ENCODE results near the gene NUDT4. TPM values are rescaled to one million over a fixed set of nuclear protein-coding genes. Genes with fewer than 3 reads are reported as not detected.

Gene NUDT4
- total and polyA plus RNA-seq, 2 experiments from 2014 or later = 330 to 386 TPM

DNA sequence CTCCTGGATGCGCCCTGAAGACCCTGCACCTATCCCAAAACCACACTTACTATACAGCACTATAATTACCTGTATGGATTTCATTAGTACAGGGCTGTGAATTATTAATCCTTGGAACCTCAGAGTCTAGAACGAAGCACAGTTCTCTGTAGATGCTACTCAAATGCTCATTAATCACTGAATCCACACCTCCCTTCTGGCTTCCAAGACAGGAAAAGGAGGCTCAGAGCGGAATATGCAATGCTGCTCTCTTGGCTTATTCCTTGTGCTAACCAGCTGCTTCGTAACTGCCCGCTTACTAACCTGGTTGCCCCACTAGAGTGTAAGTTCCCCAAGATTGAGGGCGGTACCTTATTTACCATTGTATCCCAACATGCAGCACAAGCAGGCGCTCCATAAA, 39.1 kb upstream of the NUDT4 start:
- TF ChIP-seq, protein P1, sequence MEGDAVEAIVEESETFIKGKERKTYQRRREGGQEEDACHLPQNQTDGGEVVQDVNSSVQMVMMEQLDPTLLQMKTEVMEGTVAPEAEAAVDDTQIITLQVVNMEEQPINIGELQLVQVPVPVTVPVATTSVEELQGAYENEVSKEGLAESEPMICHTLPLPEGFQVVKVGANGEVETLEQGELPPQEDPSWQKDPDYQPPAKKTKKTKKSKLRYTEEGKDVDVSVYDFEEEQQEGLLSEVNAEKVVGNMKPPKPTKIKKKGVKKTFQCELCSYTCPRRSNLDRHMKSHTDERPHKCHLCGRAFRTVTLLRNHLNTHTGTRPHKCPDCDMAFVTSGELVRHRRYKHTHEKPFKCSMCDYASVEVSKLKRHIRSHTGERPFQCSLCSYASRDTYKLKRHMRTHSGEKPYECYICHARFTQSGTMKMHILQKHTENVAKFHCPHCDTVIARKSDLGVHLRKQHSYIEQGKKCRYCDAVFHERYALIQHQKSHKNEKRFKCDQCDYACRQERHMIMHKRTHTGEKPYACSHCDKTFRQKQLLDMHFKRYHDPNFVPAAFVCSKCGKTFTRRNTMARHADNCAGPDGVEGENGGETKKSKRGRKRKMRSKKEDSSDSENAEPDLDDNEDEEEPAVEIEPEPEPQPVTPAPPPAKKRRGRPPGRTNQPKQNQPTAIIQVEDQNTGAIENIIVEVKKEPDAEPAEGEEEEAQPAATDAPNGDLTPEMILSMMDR (IDR thresholded peaks at IDR 0.05; ENCODE audit: low read depth, low read length) = no peak
- no peaks in the 10 kb centered on the region for H3K27me3 ChIP-seq
- H3K27ac ChIP-seq = peak overlapping the region; percentile 61
- no peaks in the 10 kb centered on the region for H3K9me3 ChIP-seq (ENCODE audit: low read depth)
- DNase-seq (ENCODE audit: low read depth in 1 of 2, low spot score in 1 of 2) = no peak
- H3K4me3 ChIP-seq = no peak overlapping the region
- H3K36me3 ChIP-seq = no peaks in the 10 kb centered on the region
- H3K4me1 ChIP-seq (ENCODE audit: low read depth) = peaks cover 18% of the 10 kb centered on the region

DNA sequence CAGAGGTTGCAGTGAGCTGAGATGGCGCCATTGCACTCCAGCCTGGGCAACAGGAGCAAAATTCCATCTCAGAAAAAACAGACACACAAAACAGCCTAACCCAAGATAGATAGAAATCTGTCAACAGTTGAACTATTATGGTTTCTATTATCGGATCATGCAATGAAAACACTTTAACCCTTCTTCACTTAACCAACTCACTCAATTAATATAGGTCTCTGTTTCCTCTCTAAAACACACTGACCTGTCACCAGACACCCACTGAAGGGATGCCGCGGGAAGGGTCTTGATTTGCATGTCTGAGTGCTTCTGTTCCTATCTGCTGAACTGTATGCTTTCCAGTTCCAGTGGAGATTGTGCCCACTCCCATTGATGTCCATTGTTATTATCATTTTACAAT, 38.0 kb upstream of the NUDT4 start:
- peak in 1 of 2 donors; percentile 87 for DNase-seq (ENCODE audit: low read depth in 1 of 2, low spot score in 1 of 2)
- Histone ChIP-seq H3K27me3 (no peaks in the 10 kb centered on the region), H3K4me1 (ENCODE audit: low read depth) (peaks cover 18% of the 10 kb centered on the region), H3K36me3 (no peaks in the 10 kb centered on the region), H3K27ac (peak overlapping the region; percentile 61), H3K4me3 (no peak overlapping the region), H3K9me3 (ENCODE audit: low read depth) (no peaks in the 10 kb centered on the region)
- TF ChIP-seq, protein P1 (IDR thresholded peaks at IDR 0.05; ENCODE audit: low read depth, low read length) = no peak

DNA sequence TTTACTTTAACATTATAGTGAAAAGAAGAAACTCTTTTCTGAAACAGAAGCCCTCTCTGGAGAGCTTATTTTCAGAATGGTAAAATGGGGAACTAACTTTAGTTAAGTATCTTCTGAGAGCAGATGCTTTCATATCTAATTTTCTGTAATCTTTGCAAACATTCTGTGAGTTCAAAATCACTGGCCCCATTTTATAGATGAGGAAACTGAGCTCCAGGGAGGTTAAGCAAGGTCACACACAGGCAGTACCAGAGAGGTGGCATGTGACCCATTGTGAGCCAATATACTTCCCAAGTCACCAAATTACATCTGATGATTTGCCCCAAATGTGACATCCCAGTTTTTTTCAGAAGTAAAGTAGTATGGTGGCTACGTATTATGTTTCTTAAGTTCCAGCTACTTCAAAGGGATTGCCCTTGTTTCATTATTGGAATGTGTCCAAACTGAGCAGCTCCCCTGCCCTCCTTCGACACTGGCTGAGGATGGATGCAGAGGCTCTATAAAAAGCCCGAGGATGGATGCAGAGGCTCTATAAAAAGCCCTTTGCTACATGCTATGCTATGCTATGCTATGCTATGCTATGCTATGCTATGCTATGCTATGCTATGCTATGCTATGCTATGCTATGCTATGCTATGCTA, 36.2 kb upstream of the NUDT4 start:
- H3K27me3 ChIP-seq = no peaks in the 10 kb centered on the region
- TF ChIP-seq, protein P1 (IDR thresholded peaks at IDR 0.05; ENCODE audit: low read depth, low read length) = no peak
- peak overlapping the region; percentile 5 for H3K27ac ChIP-seq
- H3K4me3 ChIP-seq = no peak overlapping the region
- DNase-seq (ENCODE audit: low read depth in 1 of 2, low spot score in 1 of 2) = peak in 1 of 2 donors; percentile 64
- peaks cover 5% of the 10 kb centered on the region for H3K4me1 ChIP-seq (ENCODE audit: low read depth)
- H3K36me3 ChIP-seq = no peaks in the 10 kb centered on the region
- H3K9me3 ChIP-seq (ENCODE audit: low read depth) = no peaks in the 10 kb centered on the region

DNA sequence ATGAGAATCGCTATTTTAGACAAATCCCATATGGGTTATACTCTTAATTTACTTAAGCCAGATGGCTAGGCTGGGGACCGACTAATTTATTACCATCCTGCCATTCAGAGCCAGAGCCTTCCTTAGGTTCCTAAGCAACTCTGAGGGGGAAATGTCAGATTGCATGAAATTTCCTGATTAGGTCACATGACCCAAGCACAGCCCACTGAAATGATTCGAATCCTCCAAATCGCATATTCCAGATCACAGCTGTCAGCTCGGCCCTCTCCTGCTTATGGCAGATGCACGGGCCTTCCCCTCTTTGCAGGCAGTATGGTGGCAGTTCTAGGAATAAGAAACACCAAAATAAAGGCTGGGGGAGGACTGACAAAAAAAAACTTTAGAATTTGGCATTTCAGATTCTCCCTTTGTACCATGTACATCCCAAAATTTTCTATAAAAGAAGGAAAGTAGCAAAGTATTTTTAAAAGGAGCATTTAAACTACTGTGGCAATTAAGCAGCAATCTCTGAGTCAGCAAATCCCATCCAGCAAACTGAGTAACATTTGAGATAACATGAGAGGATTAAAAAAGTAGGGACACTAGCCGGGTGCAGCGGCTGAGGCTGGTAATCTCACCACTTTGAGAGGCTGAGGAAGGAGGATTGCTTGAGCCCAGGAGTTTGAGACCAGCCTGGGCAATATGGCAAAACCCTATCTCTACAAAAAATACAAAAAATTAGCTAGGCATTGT, 30.5 kb upstream of the NUDT4 start:
- H3K27me3 ChIP-seq = no peaks in the 10 kb centered on the region
- no peaks in the 10 kb centered on the region for H3K36me3 ChIP-seq
- H3K4me3 ChIP-seq = no peak overlapping the region
- no peak overlapping the region for H3K27ac ChIP-seq
- DNase-seq (ENCODE audit: low read depth in 1 of 2, low spot score in 1 of 2) = no peak
- no peaks in the 10 kb centered on the region for H3K4me1 ChIP-seq (ENCODE audit: low read depth)
- H3K9me3 ChIP-seq (ENCODE audit: low read depth) = no peaks in the 10 kb centered on the region
- TF ChIP-seq, protein P1 (IDR thresholded peaks at IDR 0.05; ENCODE audit: low read depth, low read length) = no peak

DNA sequence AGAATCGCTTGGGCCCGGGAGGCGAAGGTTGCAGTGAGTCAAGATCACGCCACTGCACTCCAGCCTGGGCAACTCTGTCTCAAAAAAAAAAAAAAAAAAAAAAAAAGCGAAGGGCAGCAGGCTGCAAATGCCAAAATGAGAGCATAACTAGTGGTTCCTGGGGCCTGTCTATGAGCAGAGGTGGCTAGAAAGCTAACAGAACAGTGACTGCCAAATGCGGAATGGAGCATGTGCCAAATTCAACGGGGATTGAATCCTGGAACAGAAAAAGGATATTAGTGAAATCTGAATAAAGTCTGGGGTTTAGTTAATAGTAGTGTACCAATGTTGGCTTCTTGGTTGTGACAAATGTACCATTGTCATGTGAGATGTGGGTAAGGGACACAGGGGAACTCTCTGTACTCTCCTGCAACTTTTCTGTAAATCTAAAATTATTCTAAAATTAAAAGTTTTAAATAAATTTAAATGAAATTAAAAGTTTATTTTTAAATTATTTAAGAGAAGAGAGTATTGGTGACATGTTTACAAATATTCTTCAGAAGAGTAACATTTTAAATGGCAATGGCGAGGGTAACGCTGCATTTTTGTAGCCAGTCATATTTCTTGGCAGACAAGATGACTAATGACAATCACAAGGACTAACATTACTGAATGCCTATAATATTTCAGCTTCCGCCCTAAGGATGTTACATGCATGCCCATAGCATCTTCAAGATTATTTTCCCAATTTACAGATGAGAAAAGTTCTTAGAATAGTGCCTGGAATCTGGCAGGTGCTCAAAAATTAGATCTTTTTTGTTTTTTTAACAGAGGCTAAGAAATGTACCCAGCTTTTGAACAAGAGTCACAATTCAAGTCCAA, 28.9 kb upstream of the NUDT4 start:
- Histone ChIP-seq H3K27me3 (no peaks in the 10 kb centered on the region), H3K36me3 (no peaks in the 10 kb centered on the region), H3K4me1 (ENCODE audit: low read depth) (no peaks in the 10 kb centered on the region), H3K27ac (no peak overlapping the region), H3K4me3 (no peak overlapping the region), H3K9me3 (ENCODE audit: low read depth) (no peaks in the 10 kb centered on the region)
- DNase-seq (ENCODE audit: low read depth in 1 of 2, low spot score in 1 of 2) = no peak
- TF ChIP-seq, protein P1 (IDR thresholded peaks at IDR 0.05; ENCODE audit: low read depth, low read length) = no peak

Data from cardiac muscle cell (in vitro differentiated cells and primary cell).